Calu3 (cell line): ENCODE measurements around the gene RNASE3. TPM values are rescaled to one million over a fixed set of nuclear protein-coding genes. Genes with fewer than 3 reads are reported as not detected.

Experiments used
- BruUV-seq: library from RNA; stranded (reverse); fragments of 400-500 nt; replicated peaks from 2 replicates; lab custom pipeline; 2021; lab: Mats Ljungman, UMichigan
- CTCF ChIA-PET: fragments of 300-600 bp; sonication (Branson Sonifier 250); formaldehyde crosslinking; loops from one replicate; lab custom pipeline; 2022; ENCODE audit warnings: antibody characterized with exemption; lab: Charles Lee
- DNase-seq: peaks from one replicate; pipeline ENCODE4 v3.0.0; 2022
- H3K27ac Mint-ChIP-seq: one replicate; pipeline ENCODE4 v1.8.0; 2022; ENCODE audit warnings: mixed read lengths; ENCODE audit not compliant: unreplicated experiment
- H3K27me3 Mint-ChIP-seq: one replicate; pipeline ENCODE4 v1.8.0; 2022; ENCODE audit warnings: mixed read lengths; ENCODE audit not compliant: unreplicated experiment
- H3K36me3 Mint-ChIP-seq: one replicate; pipeline ENCODE4 v1.8.0; 2022; ENCODE audit warnings: mild to moderate bottlenecking, moderate library complexity, mixed read lengths; ENCODE audit not compliant: insufficient read depth, unreplicated experiment
- H3K4me1 Mint-ChIP-seq: one replicate; pipeline ENCODE4 v1.8.0; 2022; ENCODE audit warnings: mild to moderate bottlenecking, low read depth, mixed read lengths; ENCODE audit not compliant: unreplicated experiment
- H3K4me3 Mint-ChIP-seq: one replicate; pipeline ENCODE4 v1.8.0; 2022; ENCODE audit warnings: mild to moderate bottlenecking, low read depth, moderate library complexity, mixed read lengths; ENCODE audit not compliant: unreplicated experiment
- H3K9me3 Mint-ChIP-seq: one replicate; pipeline ENCODE4 v1.8.0; 2022; ENCODE audit warnings: low read depth, mixed read lengths; ENCODE audit not compliant: unreplicated experiment
- CTCF ChIP-seq: fragments of 200-600 bp; IDR thresholded peaks from one replicate; pipeline ENCODE4 v1.8.0; 2022; ENCODE audit warnings: antibody characterized with exemption; ENCODE audit not compliant: unreplicated experiment
- intact Hi-C: fragments of 100-400 bp; cut with micrococcal nuclease; formaldehyde crosslinking; loops from one replicate; pipeline ENCODE4 v1.10.0; 2022; ENCODE audit not compliant: unreplicated experiment
- total RNA-seq: library from RNA; stranded (reverse); gene quantifications from 2 replicates; pipeline ENCODE4 v1.2.3, GENCODE V29; 2022

The RNASE3 gene
- total RNA-seq, 1 experiment from 2014 or later: not detected

GRCh38 chr14:20934148-20934762 lies 43.1 kb downstream of the RNASE3 start:
- H3K4me1 Mint-ChIP-seq: no peaks in the 10 kb centered on the region
- TF ChIP-seq CTCF: no peak
- no peaks in the 10 kb centered on the region for H3K36me3 Mint-ChIP-seq
- intact Hi-C loops: no loop called here
- H3K27ac Mint-ChIP-seq: no peak overlapping the region
- no peaks in the 10 kb centered on the region for H3K9me3 Mint-ChIP-seq
- H3K27me3 Mint-ChIP-seq: peaks cover 70% of the 10 kb centered on the region
- DNase-seq: peak; percentile 7
- no peak overlapping the region for H3K4me3 Mint-ChIP-seq
- CTCF ChIA-PET: no interaction called here
- BruUV-seq: no TSS peak

GRCh38 chr14:20935303-20935984 lies 44.3 kb downstream of the RNASE3 start:
- no peak for TF ChIP-seq CTCF
- Mint-ChIP-seq H3K4me1 (no peaks in the 10 kb centered on the region), H3K9me3 (no peaks in the 10 kb centered on the region), H3K36me3 (no peaks in the 10 kb centered on the region), H3K4me3 (no peak overlapping the region), H3K27me3 (peaks cover 63% of the 10 kb centered on the region), H3K27ac (no peak overlapping the region)
- intact Hi-C loops: no loop called here
- no peak for DNase-seq
- BruUV-seq: no TSS peak
- CTCF ChIA-PET: no interaction called here

Other genes starting within 250 kb of the RNASE3 start
- gene OR6S1, start 249.7 kb upstream of the RNASE3 start, total RNA-seq: not detected in 2 replicates
- 5.3 and 7.3 TPM in 2 replicates for gene RNASE4, start 206.8 kb upstream of the RNASE3 start, total RNA-seq
- gene ANG, start 202.6 kb upstream of the RNASE3 start, total RNA-seq: 4.0 and 4.4 TPM in 2 replicates
- gene EDDM3A, start 145.5 kb upstream of the RNASE3 start, total RNA-seq: not detected in 2 replicates
- gene EDDM3B, start 123.0 kb upstream of the RNASE3 start, total RNA-seq: not detected in 2 replicates
- gene RNASE6, start 110.1 kb upstream of the RNASE3 start, total RNA-seq: not detected in 2 replicates
- gene RNASE1, start 88.5 kb upstream of the RNASE3 start, total RNA-seq: 40.2 and 45.8 TPM in 2 replicates
- not detected in 2 replicates for gene RNASE2, start 64.1 kb downstream of the RNASE3 start, total RNA-seq
- gene METTL17, start 98.6 kb downstream of the RNASE3 start, total RNA-seq: 73.2 and 76.7 TPM in 2 replicates
- not detected in 2 replicates for gene SLC39A2, start 107.9 kb downstream of the RNASE3 start, total RNA-seq
- 10.8 and 16.0 TPM in 2 replicates for gene NDRG2, start 133.7 kb downstream of the RNASE3 start, total RNA-seq
- not detected in 2 replicates for gene TPPP2, start 138.8 kb downstream of the RNASE3 start, total RNA-seq
- not detected in 2 replicates for gene RNASE13, start 143.4 kb downstream of the RNASE3 start, total RNA-seq
- not detected in 2 replicates for gene RNASE7, start 151.0 kb downstream of the RNASE3 start, total RNA-seq
- gene RNASE8, start 166.4 kb downstream of the RNASE3 start, total RNA-seq: not detected in 2 replicates
- 15.0 and 16.8 TPM in 2 replicates for gene ARHGEF40, start 178.9 kb downstream of the RNASE3 start, total RNA-seq
- gene ZNF219, start 207.3 kb downstream of the RNASE3 start, total RNA-seq: 18.5 and 20.3 TPM in 2 replicates
- 0.24 TPM in 1 of 2 replicates, not detected in the other for gene TMEM253, start 209.7 kb downstream of the RNASE3 start, total RNA-seq